OCI-LY7 (cell line): ENCODE results near the gene CRTC1. TPM values are rescaled to one million over a fixed set of nuclear protein-coding genes. Genes with fewer than 3 reads are reported as not detected.

Experiments
- BruUV-seq: library from RNA; stranded (reverse); fragments of 400-500 nt; replicated peaks from 2 replicates; lab custom pipeline; 2021; lab: Mats Ljungman, UMichigan
- CTCF ChIA-PET: fragments of 300-600 bp; sonication (Branson Sonifier 250); formaldehyde crosslinking; loops from one replicate; lab custom pipeline; 2022; ENCODE audit warnings: antibody characterized with exemption; ENCODE audit not compliant: unreplicated experiment; lab: Charles Lee
- POLR2A ChIA-PET: fragments of 300-600 bp; sonication (Branson Sonifier 250); formaldehyde crosslinking; loops from one replicate; lab custom pipeline; 2022; ENCODE audit warnings: antibody characterized with exemption; lab: Charles Lee
- DNase-seq: peaks from one replicate; pipeline ENCODE4 v3.0.0-alpha.2; 2015; ENCODE audit warnings: low spot score
- H2AFZ ChIP-seq: fragments of 200-600 bp; sonication (generic), shearing (Covaris generic); 2 replicates; pipeline ENCODE4 v1.6.1; 2014; ENCODE audit warnings: mild to moderate bottlenecking, antibody characterized with exemption, low read length, moderate library complexity
- H3K27ac ChIP-seq: fragments of 200-600 bp; sonication (generic); 2 replicates; pipeline ENCODE4 v1.5.1; 2014; ENCODE audit warnings: mixed run types, low read depth, mild to moderate bottlenecking, moderate library complexity, low read length, inconsistent platforms; ENCODE audit not compliant: poor library complexity, severe bottlenecking
- H3K36me3 ChIP-seq: fragments of 200-600 bp; sonication (generic); 2 replicates; pipeline ENCODE4 v1.6.1; 2014; ENCODE audit warnings: mild to moderate bottlenecking, antibody characterized with exemption, low read length, moderate library complexity, mixed read lengths; ENCODE audit not compliant: insufficient read depth
- H3K4me1 ChIP-seq: fragments of 200-600 bp; sonication (generic); 2 replicates; pipeline ENCODE4 v1.5.1; 2014; ENCODE audit warnings: mild to moderate bottlenecking, low read length; ENCODE audit not compliant: insufficient read depth, poor library complexity, severe bottlenecking
- H3K4me2 ChIP-seq: fragments of 200-600 bp; sonication (generic); 2 replicates; pipeline ENCODE4 v1.6.1; 2014; ENCODE audit warnings: mild to moderate bottlenecking, low read length
- H3K4me3 ChIP-seq: fragments of 200-600 bp; sonication (generic); 2 replicates; pipeline ENCODE4 v1.5.1; 2014; ENCODE audit warnings: mild to moderate bottlenecking, low read depth, low read length; ENCODE audit not compliant: poor library complexity, severe bottlenecking
- H3K79me2 ChIP-seq: fragments of 200-600 bp; sonication (generic); 2 replicates; pipeline ENCODE4 v1.6.1; 2016; ENCODE audit warnings: low read depth, mild to moderate bottlenecking, low read length, moderate library complexity, mixed read lengths; ENCODE audit not compliant: insufficient read depth
- H3K9me2 ChIP-seq: fragments of 200-600 bp; sonication (generic); 2 replicates; pipeline ENCODE4 v1.6.1; 2016; ENCODE audit warnings: mild to moderate bottlenecking, low read length, mixed read lengths; ENCODE audit not compliant: insufficient read depth
- H3K9me3 ChIP-seq: fragments of 200-600 bp; sonication (generic); 2 replicates; pipeline ENCODE4 v1.6.1; 2014; ENCODE audit warnings: mild to moderate bottlenecking, mixed run types, low read length, mixed read lengths
- H4K20me1 ChIP-seq: fragments of 200-600 bp; sonication (generic); 2 replicates; pipeline ENCODE4 v1.6.1; 2014; ENCODE audit warnings: mild to moderate bottlenecking, antibody characterized with exemption, low read length, moderate library complexity, mixed read lengths; ENCODE audit not compliant: insufficient read depth
- CTCF ChIP-seq: fragments of 200-600 bp; sonication (generic); conservative IDR thresholded peaks from 2 replicates; pipeline ENCODE4 v1.5.1; 2014; ENCODE audit warnings: mild to moderate bottlenecking, antibody characterized with exemption, low read length, moderate library complexity, mixed read lengths
- EZH2phosphoT487 ChIP-seq: fragments of 200-600 bp; sonication (generic); IDR thresholded peaks from 2 replicates; pipeline ENCODE4 v1.6.1; 2018; ENCODE audit warnings: low read depth, borderline replicate concordance, mild to moderate bottlenecking, mixed run types, antibody characterized with exemption, low read length, moderate library complexity, mixed read lengths
- intact Hi-C: fragments of 100-400 bp; cut with micrococcal nuclease; formaldehyde crosslinking; loops from one replicate; pipeline ENCODE4 v1.10.0; 2022; ENCODE audit not compliant: unreplicated experiment
- total RNA-seq, 2 experiments: library from RNA; depleted of rRNA in 1 of 2; stranded (reverse); fragments of >200 nt in 1 of 2; shearing (Covaris generic) in 1 of 2; gene quantifications; 2 replicates each; pipeline ENCODE4 v1.2.3, GENCODE V29; 2014 to 2022

The CRTC1 gene
- total RNA-seq, 2 experiments from 2014 or later: 4.1 to 10.3 TPM

GRCh38 chr19:18636969-18637629 lies 46.4 kb upstream of the CRTC1 start, which contains the start of gene KLHL26:
Gene KLHL26, plus strand, starts transcription at chr19:18637028. Its CDS starts 27 bp downstream, at chr19:18637055.
- TF ChIP-seq CTCF (no peak), EZH2phosphoT487 (no peak)
- intact Hi-C loops: loop anchor here (2.0 kb wide), 1 partner anchor 48 kb away; the partner anchor contains the start of gene REX1BD
- no peak for DNase-seq
- Histone ChIP-seq H3K9me2 (no peaks in the 10 kb centered on the region), H3K9me3 (no peaks in the 10 kb centered on the region), H3K27ac (peak within 1 kb of the TSS; percentile 17), H2AFZ (peak within 1 kb of the TSS; percentile 62), H3K4me2 (peak within 1 kb of the TSS; percentile 73), H3K79me2 (no peaks in the 10 kb centered on the region), H3K36me3 (no peaks in the 10 kb centered on the region), H4K20me1 (no peaks in the 10 kb centered on the region), H3K4me3 (peak within 1 kb of the TSS; percentile 73), H3K4me1 (peaks cover 19% of the 10 kb centered on the region)
- BruUV-seq: no TSS peak
- ChIA-PET CTCF (no interaction called here), POLR2A (no interaction called here)

DNA sequence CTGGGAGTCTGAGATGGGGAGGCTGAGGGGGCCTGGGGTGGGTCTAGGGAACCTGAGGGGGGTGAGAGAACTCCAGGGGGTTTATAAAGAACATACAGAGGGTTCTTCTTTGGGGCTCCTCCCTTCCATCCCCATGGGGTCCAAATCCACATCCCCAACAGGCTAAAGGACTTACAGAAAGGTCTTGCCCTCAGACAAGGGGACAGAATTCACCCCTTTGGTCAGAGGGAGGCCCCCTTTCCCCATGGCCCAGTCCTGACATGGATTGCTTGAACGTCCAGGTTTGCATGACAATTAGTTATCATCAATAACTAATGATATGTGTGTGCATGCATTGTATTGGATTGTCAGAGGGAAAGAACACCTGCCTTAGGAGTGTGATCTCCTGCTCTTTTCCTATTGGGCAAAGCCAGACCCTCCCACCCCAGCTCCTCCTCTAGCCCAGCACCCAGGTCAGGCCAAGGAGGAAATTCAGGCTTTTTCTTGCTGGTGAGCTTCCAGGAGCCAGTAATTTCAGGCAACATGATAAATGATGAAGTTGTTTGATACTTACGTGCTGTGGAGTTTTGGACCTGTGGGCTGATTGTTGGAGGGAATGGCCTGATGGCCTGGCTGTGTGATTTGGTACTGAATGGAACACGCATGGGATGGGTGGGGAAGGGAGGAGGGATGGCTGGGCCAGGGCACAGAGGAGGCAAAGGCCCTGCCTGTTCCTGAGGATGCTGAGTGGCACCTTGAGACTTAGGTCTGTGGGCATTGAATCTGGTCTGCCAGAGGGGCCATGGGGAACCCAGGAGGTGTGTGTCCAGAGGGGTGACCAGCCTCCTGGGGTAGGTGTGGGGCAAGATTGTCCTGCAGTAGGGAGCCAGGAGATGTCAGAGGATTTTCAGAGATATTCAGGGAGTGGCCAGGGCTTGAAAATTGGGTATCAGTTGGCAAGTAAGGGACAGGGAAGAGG lies 45.5 kb upstream of the CRTC1 start:
- H3K36me3 ChIP-seq: no peaks in the 10 kb centered on the region
- H2AFZ ChIP-seq: no peak overlapping the region
- DNase-seq: no peak
- no peak overlapping the region for H3K27ac ChIP-seq
- H3K4me1 ChIP-seq: peaks cover 19% of the 10 kb centered on the region
- peak overlapping the region; percentile 73 for H3K4me2 ChIP-seq
- no peaks in the 10 kb centered on the region for H3K9me2 ChIP-seq
- POLR2A ChIA-PET: no interaction called here
- no peaks in the 10 kb centered on the region for H4K20me1 ChIP-seq
- no peaks in the 10 kb centered on the region for H3K79me2 ChIP-seq
- intact Hi-C loops: loop anchor here (2.0 kb wide), 1 partner anchor 49 kb away; the partner anchor contains the start of gene REX1BD
- BruUV-seq: no TSS peak
- CTCF ChIA-PET: no interaction called here
- no peaks in the 10 kb centered on the region for H3K9me3 ChIP-seq
- H3K4me3 ChIP-seq: peak overlapping the region; percentile 73
- TF ChIP-seq CTCF (no peak), EZH2phosphoT487 (no peak)
